Neural crest cell (in vitro differentiated cells): Measurements from ENCODE around the gene SOCS6. TPM values are rescaled to one million over a fixed set of nuclear protein-coding genes. Genes with fewer than 3 reads are reported as not detected.

ENCODE experiments used
- DNase-seq: peaks from one replicate; pipeline ENCODE4 v3.0.0; 2021; ENCODE audit warnings: low read depth, mixed read lengths, low spot score
- H3K27ac Mint-ChIP-seq: one replicate; pipeline ENCODE4 v1.8.0; 2021; ENCODE audit warnings: mild to moderate bottlenecking, mixed read lengths; ENCODE audit not compliant: unreplicated experiment
- H3K27me3 Mint-ChIP-seq: 2 replicates; pipeline ENCODE4 v1.8.0; 2021; ENCODE audit warnings: low read depth, mild to moderate bottlenecking, mixed read lengths
- H3K36me3 Mint-ChIP-seq: 2 replicates; pipeline ENCODE4 v1.8.0; 2021; ENCODE audit warnings: low read depth, mild to moderate bottlenecking, mixed read lengths
- H3K4me1 Mint-ChIP-seq: 2 replicates; pipeline ENCODE4 v1.8.0; 2021; ENCODE audit warnings: mixed read lengths
- H3K4me3 Mint-ChIP-seq: one replicate; pipeline ENCODE4 v1.8.0; 2021; ENCODE audit warnings: mild to moderate bottlenecking, mixed read lengths
- H3K9me3 Mint-ChIP-seq: 2 replicates; pipeline ENCODE4 v1.8.0; 2021; ENCODE audit warnings: mixed read lengths
- total RNA-seq: library from RNA; stranded (reverse); gene quantifications from 2 replicates; pipeline ENCODE4 v1.2.1, GENCODE V29; 2021
- TF ChIP-seq, protein P1 (sequence below): fragments of 200-600 bp; sonication (generic); conservative IDR thresholded peaks from 2 replicates; pipeline ENCODE4 v1.5.0; 2021; ENCODE audit warnings: antibody characterized with exemption, mild to moderate bottlenecking

The SOCS6 gene
- total RNA-seq, 1 donor from 2014 or later: 28.9 TPM

DNA sequence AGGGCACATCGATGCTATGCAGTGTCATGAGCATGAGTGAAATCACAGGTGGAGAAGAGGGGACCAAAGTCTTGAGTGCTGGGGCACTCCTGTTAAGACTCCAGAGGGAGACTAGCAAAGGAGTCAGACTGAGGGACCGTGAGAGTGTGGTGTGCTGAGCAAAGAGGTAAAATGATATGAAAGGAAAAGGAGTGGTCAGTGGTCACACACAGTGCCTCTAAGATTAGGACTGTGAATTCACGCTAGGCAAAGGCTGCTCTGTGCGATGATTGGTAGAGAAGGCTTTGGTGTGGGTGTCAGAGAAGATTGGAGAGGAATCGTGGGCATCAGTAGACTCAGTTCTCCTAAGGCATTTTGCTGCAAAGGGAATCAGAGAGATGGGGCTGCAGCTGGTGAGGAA lies 12.8 kb downstream of the SOCS6 start:
- no peak overlapping the region for H3K27ac Mint-ChIP-seq
- no peak for DNase-seq
- TF ChIP-seq, protein P1, sequence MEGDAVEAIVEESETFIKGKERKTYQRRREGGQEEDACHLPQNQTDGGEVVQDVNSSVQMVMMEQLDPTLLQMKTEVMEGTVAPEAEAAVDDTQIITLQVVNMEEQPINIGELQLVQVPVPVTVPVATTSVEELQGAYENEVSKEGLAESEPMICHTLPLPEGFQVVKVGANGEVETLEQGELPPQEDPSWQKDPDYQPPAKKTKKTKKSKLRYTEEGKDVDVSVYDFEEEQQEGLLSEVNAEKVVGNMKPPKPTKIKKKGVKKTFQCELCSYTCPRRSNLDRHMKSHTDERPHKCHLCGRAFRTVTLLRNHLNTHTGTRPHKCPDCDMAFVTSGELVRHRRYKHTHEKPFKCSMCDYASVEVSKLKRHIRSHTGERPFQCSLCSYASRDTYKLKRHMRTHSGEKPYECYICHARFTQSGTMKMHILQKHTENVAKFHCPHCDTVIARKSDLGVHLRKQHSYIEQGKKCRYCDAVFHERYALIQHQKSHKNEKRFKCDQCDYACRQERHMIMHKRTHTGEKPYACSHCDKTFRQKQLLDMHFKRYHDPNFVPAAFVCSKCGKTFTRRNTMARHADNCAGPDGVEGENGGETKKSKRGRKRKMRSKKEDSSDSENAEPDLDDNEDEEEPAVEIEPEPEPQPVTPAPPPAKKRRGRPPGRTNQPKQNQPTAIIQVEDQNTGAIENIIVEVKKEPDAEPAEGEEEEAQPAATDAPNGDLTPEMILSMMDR: no peak
- peaks cover 10% of the 10 kb centered on the region for H3K9me3 Mint-ChIP-seq
- no peaks in the 10 kb centered on the region for H3K27me3 Mint-ChIP-seq
- H3K4me1 Mint-ChIP-seq: peaks cover 7% of the 10 kb centered on the region
- peaks cover 8% of the 10 kb centered on the region for H3K36me3 Mint-ChIP-seq
- H3K4me3 Mint-ChIP-seq: no peak overlapping the region

DNA sequence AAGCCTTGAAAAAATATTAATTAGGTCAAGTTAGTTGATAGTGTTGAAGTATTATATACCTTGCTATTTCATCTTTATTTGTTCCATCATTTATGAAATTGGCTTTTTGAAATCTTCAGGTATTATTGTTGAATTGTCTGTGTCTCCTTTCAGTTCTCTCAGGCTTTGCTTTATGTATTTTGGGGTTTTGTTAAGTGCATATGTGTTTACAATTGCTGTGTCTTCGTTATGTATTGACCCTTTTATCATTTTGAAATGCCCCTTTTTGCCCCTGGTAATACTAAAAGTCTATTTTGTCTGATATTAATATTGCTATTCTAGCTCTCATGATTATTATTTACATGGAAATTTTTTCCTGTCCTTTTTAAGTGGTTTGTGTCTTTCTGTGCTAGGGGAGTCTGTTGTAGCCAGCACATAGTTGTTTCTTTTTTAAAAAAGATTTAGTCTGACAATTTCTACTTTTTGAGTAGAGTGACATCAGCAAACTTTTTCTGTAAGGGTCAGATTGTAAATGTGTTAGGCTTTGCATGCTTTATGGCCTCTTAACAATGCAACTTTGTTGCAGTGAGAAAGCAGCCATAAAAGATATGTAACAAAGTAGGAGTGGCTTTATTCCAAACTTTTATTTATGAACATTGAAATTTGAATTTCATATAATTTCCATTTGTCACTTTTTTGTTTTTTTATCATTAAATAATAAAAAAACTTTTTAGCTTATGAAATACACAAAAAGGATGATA lies 19.9 kb downstream of the SOCS6 start:
- Mint-ChIP-seq H3K27me3 (no peaks in the 10 kb centered on the region), H3K4me3 (no peak overlapping the region), H3K36me3 (peaks cover 17% of the 10 kb centered on the region), H3K4me1 (peaks cover 8% of the 10 kb centered on the region), H3K27ac (no peak overlapping the region), H3K9me3 (peaks cover 16% of the 10 kb centered on the region)
- TF ChIP-seq, protein P1: no peak
- no peak for DNase-seq

DNA sequence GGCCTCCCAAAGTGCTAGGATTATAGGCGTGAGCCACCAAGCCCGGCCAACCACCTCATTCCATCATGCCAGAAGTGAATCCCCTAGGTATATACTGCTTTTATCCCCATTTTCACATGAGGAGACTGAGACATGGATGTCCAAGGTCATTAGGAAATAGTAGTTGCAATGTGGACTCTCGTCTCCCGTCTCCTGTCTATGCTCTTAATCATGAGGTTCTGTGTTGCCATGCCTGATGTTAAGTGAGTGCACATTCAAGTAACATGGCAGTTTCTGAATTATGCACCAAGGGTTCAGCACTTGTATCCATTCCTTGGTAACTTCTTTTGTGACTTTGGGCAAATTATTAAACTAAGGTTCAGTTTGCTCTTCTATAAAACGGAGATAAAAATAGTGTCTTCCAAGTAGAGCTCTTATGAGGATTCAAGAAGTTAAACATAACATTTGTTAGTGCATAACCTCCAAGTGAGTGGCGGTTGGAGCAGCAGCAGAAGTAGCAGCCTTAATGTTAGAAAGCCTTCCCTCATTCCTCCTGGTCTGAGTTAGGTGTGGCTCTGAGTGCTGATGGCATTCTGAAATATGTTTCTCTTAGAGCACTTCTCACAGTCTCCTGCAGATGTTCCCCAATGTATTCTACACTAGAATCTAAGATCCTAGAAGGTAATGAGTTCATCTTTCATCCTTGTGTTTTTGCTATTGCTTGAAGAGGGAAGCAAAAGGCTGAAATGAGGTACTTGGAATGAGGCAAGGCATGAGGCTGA lies 21.9 kb downstream of the SOCS6 start:
- Mint-ChIP-seq H3K4me3 (no peak overlapping the region), H3K27ac (no peak overlapping the region), H3K36me3 (peaks cover 12% of the 10 kb centered on the region), H3K27me3 (no peaks in the 10 kb centered on the region), H3K9me3 (peaks cover 9% of the 10 kb centered on the region), H3K4me1 (peaks cover 8% of the 10 kb centered on the region)
- TF ChIP-seq, protein P1: no peak
- no peak for DNase-seq

DNA sequence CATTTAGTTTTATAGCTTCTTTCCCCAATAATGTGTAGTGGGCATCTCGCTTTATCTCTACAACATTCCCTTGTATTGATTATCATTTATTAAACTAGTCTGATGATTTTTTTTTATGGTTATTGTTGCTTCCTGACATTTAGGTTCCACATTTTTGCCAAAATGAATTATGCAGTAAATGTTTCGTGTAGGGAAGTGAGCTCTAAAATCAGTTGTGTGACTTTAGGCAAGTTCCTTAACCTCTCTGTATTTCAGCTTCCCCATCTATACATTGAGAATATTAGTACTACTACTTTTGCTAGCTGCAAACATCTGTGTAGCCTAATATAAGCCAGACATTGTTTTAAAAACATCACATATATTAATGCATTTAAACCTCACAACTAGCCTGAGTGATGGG lies 22.9 kb downstream of the SOCS6 start:
- peaks cover 9% of the 10 kb centered on the region for H3K36me3 Mint-ChIP-seq
- TF ChIP-seq, protein P1: no peak
- peaks cover 6% of the 10 kb centered on the region for H3K9me3 Mint-ChIP-seq
- no peaks in the 10 kb centered on the region for H3K27me3 Mint-ChIP-seq
- peaks cover 8% of the 10 kb centered on the region for H3K4me1 Mint-ChIP-seq
- H3K4me3 Mint-ChIP-seq: no peak overlapping the region
- H3K27ac Mint-ChIP-seq: no peak overlapping the region
- no peak for DNase-seq

DNA sequence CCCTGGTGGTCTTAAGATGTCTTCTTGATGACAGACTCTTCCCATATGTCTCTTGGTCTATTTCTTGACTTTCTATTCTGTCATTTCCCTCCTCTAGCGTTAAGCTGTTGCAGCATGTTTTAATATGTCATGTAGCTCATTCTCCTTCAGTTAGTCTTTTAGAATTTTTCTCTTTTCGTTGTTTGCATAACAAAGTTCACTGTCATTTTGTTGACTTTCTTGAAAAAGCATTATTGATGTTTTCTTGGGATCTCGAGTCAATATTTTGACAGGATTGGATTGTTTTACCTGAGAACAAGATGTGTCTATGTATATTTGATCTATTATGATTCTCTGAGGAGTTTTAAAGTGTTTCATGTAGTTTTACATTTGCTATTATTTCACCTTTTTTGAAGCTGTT lies 24.8 kb downstream of the SOCS6 start:
- peaks cover 9% of the 10 kb centered on the region for H3K36me3 Mint-ChIP-seq
- H3K4me1 Mint-ChIP-seq: peaks cover 7% of the 10 kb centered on the region
- no peak overlapping the region for H3K27ac Mint-ChIP-seq
- TF ChIP-seq, protein P1: no peak
- no peak overlapping the region for H3K4me3 Mint-ChIP-seq
- no peak for DNase-seq
- H3K27me3 Mint-ChIP-seq: no peaks in the 10 kb centered on the region
- H3K9me3 Mint-ChIP-seq: peaks cover 2% of the 10 kb centered on the region
